H9 (cell line): ENCODE measurements around the gene DNAJC30. TPM values are rescaled to one million over a fixed set of nuclear protein-coding genes. Genes with fewer than 3 reads are reported as not detected.
A peak's percentile ranks its signal among the peaks of the same experiment; 100 is the strongest.

Source experiments
- DNase-seq: peaks from one replicate; pipeline ENCODE4 v3.0.0-alpha.2; 2017
- H2AFZ ChIP-seq: one replicate; pipeline ENCODE4 v1.6.1; 2013; ENCODE audit warnings: mild to moderate bottlenecking, low read length, control low read depth, moderate library complexity
- H2AK5ac ChIP-seq: 2 replicates; pipeline ENCODE4 v1.6.1; 2013; ENCODE audit warnings: low read length, control low read depth, mixed read lengths; ENCODE audit not compliant: insufficient read length
- H2BK120ac ChIP-seq: one replicate; pipeline ENCODE4 v1.6.1; 2013; ENCODE audit warnings: low read depth, mild to moderate bottlenecking, low read length, control low read depth, inconsistent platforms; ENCODE audit not compliant: poor library complexity, severe bottlenecking
- H2BK12ac ChIP-seq: 2 replicates; pipeline ENCODE4 v1.6.1; 2013; ENCODE audit warnings: low read length, control low read depth, mixed read lengths, low read depth; ENCODE audit not compliant: insufficient read length
- H2BK15ac ChIP-seq: 2 replicates; pipeline ENCODE4 v1.6.1; 2013; ENCODE audit warnings: low read depth, low read length, control low read depth
- H2BK20ac ChIP-seq: one replicate; pipeline ENCODE4 v1.6.1; 2013; ENCODE audit warnings: low read depth, mild to moderate bottlenecking, low read length, control low read depth, inconsistent platforms; ENCODE audit not compliant: poor library complexity, severe bottlenecking
- H2BK5ac ChIP-seq: 2 replicates; pipeline ENCODE4 v1.6.1; 2013; ENCODE audit warnings: low read length, control low read depth, mixed read lengths; ENCODE audit not compliant: insufficient read length
- H3K14ac ChIP-seq: 2 replicates; pipeline ENCODE4 v1.6.1; 2013; ENCODE audit warnings: low read length, control low read depth; ENCODE audit not compliant: insufficient read depth
- H3K18ac ChIP-seq: 2 replicates; pipeline ENCODE4 v1.6.1; 2013; ENCODE audit warnings: low read depth, mild to moderate bottlenecking, mixed read lengths, low read length, control low read depth; ENCODE audit not compliant: insufficient read length
- H3K23ac ChIP-seq: 2 replicates; pipeline ENCODE4 v1.6.1; 2013; ENCODE audit warnings: low read length, control low read depth, mixed read lengths, low read depth; ENCODE audit not compliant: insufficient read length
- H3K23me2 ChIP-seq: 2 replicates; pipeline ENCODE4 v1.6.1; 2013; ENCODE audit warnings: low read depth, mild to moderate bottlenecking, mixed read lengths, low read length, control low read depth; ENCODE audit not compliant: insufficient read length, poor library complexity, severe bottlenecking
- H3K27ac ChIP-seq: 2 replicates; pipeline ENCODE4 v1.5.1; 2013; ENCODE audit warnings: low read length, control low read depth, mixed read lengths, low read depth; ENCODE audit not compliant: insufficient read length
- H3K27me3 ChIP-seq: 2 replicates; pipeline ENCODE4 v1.6.1; 2013; ENCODE audit warnings: low read length, control low read depth, inconsistent platforms; ENCODE audit not compliant: insufficient read depth
- H3K4ac ChIP-seq: 2 replicates; pipeline ENCODE4 v1.6.1; 2013; ENCODE audit warnings: low read depth, mild to moderate bottlenecking, control low read depth, inconsistent platforms, low read length, moderate library complexity
- H3K4me1 ChIP-seq: 2 replicates; pipeline ENCODE4 v1.6.1; 2013; ENCODE audit warnings: low read length, control low read depth, inconsistent platforms; ENCODE audit not compliant: insufficient read depth
- H3K4me2 ChIP-seq: 2 replicates; pipeline ENCODE4 v1.6.1; 2013; ENCODE audit warnings: low read length, control low read depth, mixed read lengths; ENCODE audit not compliant: insufficient read length, insufficient read depth
- H3K56ac ChIP-seq: 2 replicates; pipeline ENCODE4 v1.6.1; 2013; ENCODE audit warnings: low read depth, mild to moderate bottlenecking, mixed read lengths, low read length, control low read depth; ENCODE audit not compliant: insufficient read length
- H3K79me1 ChIP-seq: 2 replicates; pipeline ENCODE4 v1.6.1; 2013; ENCODE audit warnings: low read depth, mild to moderate bottlenecking, moderate library complexity, low read length, control low read depth, inconsistent platforms; ENCODE audit not compliant: insufficient read depth, poor library complexity, severe bottlenecking
- H3K79me2 ChIP-seq: 2 replicates; pipeline ENCODE4 v1.6.1; 2013; ENCODE audit warnings: low read length, control low read depth, inconsistent platforms; ENCODE audit not compliant: insufficient read depth
- H3K9ac ChIP-seq: 2 replicates; pipeline ENCODE4 v1.6.1; 2013; ENCODE audit warnings: low read length, control low read depth, mixed read lengths; ENCODE audit not compliant: insufficient read length; ENCODE audit errors: extremely low read depth
- H3K9me3 ChIP-seq: one replicate; pipeline ENCODE4 v1.6.1; 2013; ENCODE audit warnings: low read depth, low read length, inconsistent platforms; ENCODE audit not compliant: control insufficient read depth
- H3T11ph ChIP-seq: one replicate; pipeline ENCODE4 v1.6.1; 2013; ENCODE audit warnings: mild to moderate bottlenecking, low read length, control low read depth, inconsistent platforms
- H4K20me1 ChIP-seq: one replicate; pipeline ENCODE4 v1.6.1; 2013; ENCODE audit not compliant: control insufficient read depth, insufficient read length, insufficient read depth
- H4K5ac ChIP-seq: 2 replicates; pipeline ENCODE4 v1.6.1; 2013; ENCODE audit warnings: low read depth, mild to moderate bottlenecking, mixed read lengths, low read length, control low read depth; ENCODE audit not compliant: insufficient read length
- H4K8ac ChIP-seq: replicated peaks from 2 replicates; pipeline ENCODE4 v1.6.1; 2013; ENCODE audit warnings: low read length, control low read depth, mixed read lengths, low read depth; ENCODE audit not compliant: insufficient read length
- H4K91ac ChIP-seq: 2 replicates; pipeline ENCODE4 v1.6.1; 2013; ENCODE audit warnings: low read depth, mild to moderate bottlenecking, moderate library complexity, mixed read lengths, low read length, control low read depth; ENCODE audit not compliant: insufficient read length
- H3K27ac Mint-ChIP-seq, 3 experiments: 2 replicates in 2 of 3; 3 replicates in 1 of 3; pipeline ENCODE4 v1.8.0; 2020 to 2021; ENCODE audit warnings: mixed read lengths in 3 of 3, mild to moderate bottlenecking in 1 of 3, moderate library complexity in 1 of 3
- H3K27me3 Mint-ChIP-seq: 2 replicates; pipeline ENCODE4 v1.8.0; 2021; ENCODE audit warnings: low read depth, mild to moderate bottlenecking, moderate library complexity, mixed read lengths
- H3K36me3 Mint-ChIP-seq, 3 experiments: 2 replicates in 2 of 3; 3 replicates in 1 of 3; pipeline ENCODE4 v1.8.0; 2020 to 2021; ENCODE audit warnings: low read depth in 3 of 3, mixed read lengths in 3 of 3; ENCODE audit not compliant: insufficient read depth in 1 of 3
- H3K4me1 Mint-ChIP-seq, 2 experiments: 2 replicates each; pipeline ENCODE4 v1.8.0; 2020; ENCODE audit warnings: mixed read lengths in 2 of 2
- H3K4me3 Mint-ChIP-seq, 2 experiments: 2 replicates in 1 of 2; 3 replicates in 1 of 2; pipeline ENCODE4 v1.8.0; 2020 to 2021; ENCODE audit warnings: mild to moderate bottlenecking in 2 of 2, mixed read lengths in 2 of 2, moderate library complexity in 1 of 2
- H3K9me3 Mint-ChIP-seq, 2 experiments: 2 replicates in 1 of 2; 3 replicates in 1 of 2; pipeline ENCODE4 v1.8.0; 2020; ENCODE audit warnings: mild to moderate bottlenecking in 2 of 2, mixed read lengths in 2 of 2, moderate library complexity in 1 of 2
- WGBS: extraction: QIAGEN DNeasy Blood & Tissue Kit; methylation state at CpG from one replicate; pipeline ENCODE4 v1.1.7; 2013; ENCODE audit warnings: missing lambda C conversion rate, low lambda C conversion rate, mixed read lengths; ENCODE audit not compliant: insufficient read length; ENCODE audit errors: extremely low coverage; 5-methylcytosine and 5-hydroxymethylcytosine counted together
- total RNA-seq: library from RNA; stranded (reverse); gene quantifications from 2 replicates; pipeline ENCODE4 v1.2.1, GENCODE V29; 2021
- TF ChIP-seq, protein P1 (sequence below): fragments of 200-600 bp; sonication (generic); conservative IDR thresholded peaks from 3 replicates; pipeline ENCODE4 v1.8.0; 2021; ENCODE audit warnings: antibody characterized with exemption, mild to moderate bottlenecking

The DNAJC30 gene
- total RNA-seq, 1 experiment from 2014 or later, result 8.1 TPM

DNA sequence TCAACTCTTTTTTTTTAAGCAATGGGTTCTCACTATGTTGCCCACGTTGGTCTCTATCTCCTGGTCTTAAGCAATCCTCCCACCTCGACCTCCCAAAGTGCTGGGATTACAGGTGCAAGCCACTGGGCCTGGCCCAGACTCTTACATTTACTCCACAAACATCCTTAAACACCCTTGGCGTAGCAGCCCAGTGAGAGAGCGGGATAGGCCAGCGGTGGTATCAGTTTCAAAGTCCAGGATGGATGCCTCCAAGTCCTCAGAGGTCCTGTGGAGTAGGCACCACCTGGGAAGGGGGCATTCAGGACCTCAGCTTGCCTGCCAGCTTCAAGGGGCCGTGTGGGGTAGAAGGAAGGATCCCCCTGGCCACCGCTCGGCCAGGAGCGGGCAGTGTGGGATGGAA, 33.7 kb downstream of the DNAJC30 start:
- H3K23ac ChIP-seq, result no peak overlapping the region
- no peak overlapping the region for H2BK5ac ChIP-seq
- H4K20me1 ChIP-seq, result no peaks in the 10 kb centered on the region
- no peaks in the 10 kb centered on the region for H3K9me3 ChIP-seq
- no peak overlapping the region for H2BK120ac ChIP-seq
- no peaks in the 10 kb centered on the region for H3K79me2 ChIP-seq
- no CpG with 5 or more reads among the region's 9 CpGs for WGBS
- Mint-ChIP-seq H3K4me1 (peaks cover 9 to 29% of the 10 kb centered on the region in 2 experiments), H3K9me3 (no peaks in the 10 kb centered on the region; a peak in 2 of 5 replicates), H3K27ac (peak overlapping the region in 1 of 3 experiments; percentile 25; a peak in 1 of 7 replicates), H3K4me3 (peak overlapping the region in 1 of 2 experiments; percentile 64; a peak in 3 of 5 replicates), H3K27me3 (peaks cover 86% of the 10 kb centered on the region), H3K36me3 (peaks cover 0 to 1% (median 0%) of the 10 kb centered on the region in 3 experiments; a peak in 2 of 7 replicates)
- TF ChIP-seq, protein P1, sequence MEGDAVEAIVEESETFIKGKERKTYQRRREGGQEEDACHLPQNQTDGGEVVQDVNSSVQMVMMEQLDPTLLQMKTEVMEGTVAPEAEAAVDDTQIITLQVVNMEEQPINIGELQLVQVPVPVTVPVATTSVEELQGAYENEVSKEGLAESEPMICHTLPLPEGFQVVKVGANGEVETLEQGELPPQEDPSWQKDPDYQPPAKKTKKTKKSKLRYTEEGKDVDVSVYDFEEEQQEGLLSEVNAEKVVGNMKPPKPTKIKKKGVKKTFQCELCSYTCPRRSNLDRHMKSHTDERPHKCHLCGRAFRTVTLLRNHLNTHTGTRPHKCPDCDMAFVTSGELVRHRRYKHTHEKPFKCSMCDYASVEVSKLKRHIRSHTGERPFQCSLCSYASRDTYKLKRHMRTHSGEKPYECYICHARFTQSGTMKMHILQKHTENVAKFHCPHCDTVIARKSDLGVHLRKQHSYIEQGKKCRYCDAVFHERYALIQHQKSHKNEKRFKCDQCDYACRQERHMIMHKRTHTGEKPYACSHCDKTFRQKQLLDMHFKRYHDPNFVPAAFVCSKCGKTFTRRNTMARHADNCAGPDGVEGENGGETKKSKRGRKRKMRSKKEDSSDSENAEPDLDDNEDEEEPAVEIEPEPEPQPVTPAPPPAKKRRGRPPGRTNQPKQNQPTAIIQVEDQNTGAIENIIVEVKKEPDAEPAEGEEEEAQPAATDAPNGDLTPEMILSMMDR, result no peak
- peaks cover 8% of the 10 kb centered on the region for H3K23me2 ChIP-seq
- no peak overlapping the region for H4K5ac ChIP-seq
- no peak overlapping the region for H3K56ac ChIP-seq
- H3K4me1 ChIP-seq, result 0 out of 2 replicates have a peak, but pooled peaks cover 3% of the 10 kb centered on the region
- no peak overlapping the region for H3K9ac ChIP-seq
- peaks cover 4% of the 10 kb centered on the region; the same call in 1 of the 2 replicates for H3K27me3 ChIP-seq
- no peak overlapping the region for H3K27ac ChIP-seq
- no peak overlapping the region for H2BK12ac ChIP-seq
- H3K79me1 ChIP-seq, result no peaks in the 10 kb centered on the region
- DNase-seq, result no peak
- no peak overlapping the region for H3K4me2 ChIP-seq
- no peak overlapping the region for H3K18ac ChIP-seq
- no peak overlapping the region for H3T11ph ChIP-seq
- H3K14ac ChIP-seq, result no peak overlapping the region
- H2BK20ac ChIP-seq, result no peak overlapping the region
- H2AFZ ChIP-seq, result no peak overlapping the region
- H4K91ac ChIP-seq, result no peak overlapping the region
- no peak overlapping the region for H2AK5ac ChIP-seq
- no peak overlapping the region for H2BK15ac ChIP-seq
- no peak overlapping the region for H4K8ac ChIP-seq
- H3K4ac ChIP-seq, result no peak overlapping the region
